HG03575 (cell line): ENCODE data around the gene FBXO11.
A peak's percentile ranks its signal among the peaks of the same experiment; 100 is the strongest.

ENCODE experiments used
- ATAC-seq: cut with Tn5 transposase; IDR thresholded peaks from one replicate; pipeline ENCODE4 v1.9.1; 2021; ENCODE audit not compliant: unreplicated experiment, insufficient number of reproducible peaks, low FRiP score; ENCODE audit errors: extremely low read depth

FBXO11 gene

DNA sequence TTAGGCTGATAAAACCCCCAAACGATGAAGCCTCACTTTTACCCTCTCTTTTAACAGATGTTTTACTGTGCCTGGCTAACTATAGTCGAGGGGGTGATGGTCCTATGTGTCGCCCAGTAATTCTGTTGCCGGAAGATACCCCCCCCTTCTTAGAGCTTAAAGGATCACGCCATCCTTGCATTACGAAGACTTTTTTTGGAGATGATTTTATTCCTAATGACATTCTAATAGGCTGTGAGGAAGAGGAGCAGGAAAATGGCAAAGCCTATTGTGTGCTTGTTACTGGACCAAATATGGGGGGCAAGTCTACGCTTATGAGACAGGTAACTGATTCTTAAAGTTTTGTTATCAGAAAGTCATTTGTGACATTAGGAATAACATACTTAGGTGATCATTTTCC is 102.9 kb downstream of the FBXO11 start:
- ATAC-seq: no peak

DNA sequence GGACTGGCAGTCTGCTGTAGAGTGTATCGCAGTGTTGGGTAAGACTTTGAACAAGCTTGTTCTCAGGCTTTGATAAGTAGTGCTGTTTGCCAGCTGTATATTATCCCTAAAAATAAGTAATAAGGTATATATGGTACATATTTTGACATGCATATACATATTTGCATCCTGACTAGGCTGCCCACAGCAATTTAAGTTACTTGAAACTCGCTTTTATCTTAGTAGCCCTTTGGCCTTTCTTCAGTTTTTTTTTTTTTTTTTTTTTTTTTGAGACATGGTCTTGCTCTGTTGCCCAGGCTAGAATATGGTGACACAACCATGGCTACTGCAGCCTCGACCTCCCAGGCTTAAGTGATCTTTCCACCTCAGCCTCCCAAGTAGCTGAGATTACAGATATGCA is 105.2 kb downstream of the FBXO11 start:
- no peak for ATAC-seq

DNA sequence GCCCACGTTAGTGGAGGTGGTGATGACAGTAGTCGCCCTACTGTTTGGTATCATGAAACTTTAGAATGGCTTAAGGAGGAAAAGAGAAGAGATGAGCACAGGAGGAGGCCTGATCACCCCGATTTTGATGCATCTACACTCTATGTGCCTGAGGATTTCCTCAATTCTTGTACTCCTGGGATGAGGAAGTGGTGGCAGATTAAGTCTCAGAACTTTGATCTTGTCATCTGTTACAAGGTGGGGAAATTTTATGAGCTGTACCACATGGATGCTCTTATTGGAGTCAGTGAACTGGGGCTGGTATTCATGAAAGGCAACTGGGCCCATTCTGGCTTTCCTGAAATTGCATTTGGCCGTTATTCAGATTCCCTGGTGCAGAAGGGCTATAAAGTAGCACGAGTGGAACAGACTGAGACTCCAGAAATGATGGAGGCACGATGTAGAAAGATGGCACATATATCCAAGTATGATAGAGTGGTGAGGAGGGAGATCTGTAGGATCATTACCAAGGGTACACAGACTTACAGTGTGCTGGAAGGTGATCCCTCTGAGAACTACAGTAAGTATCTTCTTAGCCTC is 107.2 kb downstream of the FBXO11 start:
- ATAC-seq: no peak

DNA sequence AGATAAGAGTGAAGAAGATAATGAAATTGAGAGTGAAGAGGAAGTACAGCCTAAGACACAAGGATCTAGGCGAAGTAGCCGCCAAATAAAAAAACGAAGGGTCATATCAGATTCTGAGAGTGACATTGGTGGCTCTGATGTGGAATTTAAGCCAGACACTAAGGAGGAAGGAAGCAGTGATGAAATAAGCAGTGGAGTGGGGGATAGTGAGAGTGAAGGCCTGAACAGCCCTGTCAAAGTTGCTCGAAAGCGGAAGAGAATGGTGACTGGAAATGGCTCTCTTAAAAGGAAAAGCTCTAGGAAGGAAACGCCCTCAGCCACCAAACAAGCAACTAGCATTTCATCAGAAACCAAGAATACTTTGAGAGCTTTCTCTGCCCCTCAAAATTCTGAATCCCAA is 107.7 kb downstream of the FBXO11 start:
- ATAC-seq: no peak

DNA sequence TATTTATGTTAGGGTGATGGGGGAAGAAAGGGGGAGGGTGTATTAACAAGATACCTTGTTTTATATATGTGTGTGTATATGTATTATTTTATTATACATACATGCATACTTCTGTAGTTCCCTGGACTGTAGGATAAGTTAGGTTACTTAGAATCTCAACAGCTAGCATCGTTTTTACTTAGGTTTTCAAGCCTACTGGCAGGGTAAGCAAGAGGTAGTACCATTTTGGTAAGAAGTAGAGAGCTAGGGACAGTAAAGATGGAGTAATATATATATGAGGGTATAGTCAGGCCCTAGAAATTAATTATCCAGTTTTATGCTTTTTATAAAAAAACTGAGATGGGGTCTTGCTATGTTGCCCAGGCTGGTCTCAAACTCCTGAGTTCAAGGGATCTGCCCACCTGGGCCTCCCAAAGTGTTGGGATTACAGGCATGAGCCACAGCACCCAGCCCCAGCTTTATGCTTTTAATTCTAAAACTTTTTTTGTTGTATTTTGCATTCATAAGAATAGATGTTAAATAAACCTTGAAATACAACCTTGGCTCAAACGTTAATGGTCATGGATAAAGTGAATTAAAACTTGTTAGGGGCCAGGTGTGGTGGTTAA is 110.1 kb downstream of the FBXO11 start:
- no peak for ATAC-seq

DNA sequence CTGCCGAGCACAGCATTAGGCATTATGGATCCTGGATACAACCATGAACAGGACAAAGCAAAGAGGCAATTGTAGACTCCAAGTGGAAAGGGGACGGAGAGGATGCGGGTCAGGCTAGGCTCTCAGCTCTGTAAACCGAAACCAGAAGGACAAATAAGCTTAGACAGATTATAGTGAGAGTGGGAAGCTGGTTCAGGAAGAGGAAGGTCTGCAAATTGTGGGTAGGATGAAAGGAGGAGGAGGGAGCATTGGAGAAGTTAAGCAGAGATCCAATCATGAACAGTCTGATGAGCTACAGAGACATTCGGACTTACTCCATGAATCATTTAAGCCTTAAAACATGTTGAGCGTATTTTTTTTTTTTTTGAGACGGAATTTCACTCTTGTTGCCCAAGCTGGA is 120.3 kb downstream of the FBXO11 start:
- no peak for ATAC-seq

DNA sequence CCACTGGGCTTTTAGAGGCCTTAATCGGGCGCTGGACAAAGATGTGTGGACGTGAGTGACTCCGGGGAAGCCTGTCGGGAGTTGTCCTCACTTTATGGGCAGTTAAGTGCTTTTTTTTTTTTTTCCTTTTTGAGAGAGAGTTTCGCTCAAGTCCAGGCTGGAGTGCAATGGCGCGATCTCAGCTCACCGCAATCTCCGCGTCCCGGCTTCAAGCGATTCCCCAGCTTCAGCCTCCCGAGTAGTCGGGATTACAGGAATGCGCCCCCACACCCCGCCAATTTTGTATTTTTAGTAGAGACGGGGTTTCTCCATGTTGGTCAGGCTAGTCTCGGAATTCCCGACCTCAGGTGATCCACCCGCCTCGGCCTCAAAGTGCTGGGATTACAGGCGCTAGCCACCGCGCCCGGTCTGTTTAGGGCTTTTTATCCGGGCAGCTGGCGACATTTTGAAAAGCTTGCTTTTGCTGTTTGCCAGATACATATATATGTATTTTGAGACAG is 121.9 kb downstream of the FBXO11 start:
- no peak for ATAC-seq

DNA sequence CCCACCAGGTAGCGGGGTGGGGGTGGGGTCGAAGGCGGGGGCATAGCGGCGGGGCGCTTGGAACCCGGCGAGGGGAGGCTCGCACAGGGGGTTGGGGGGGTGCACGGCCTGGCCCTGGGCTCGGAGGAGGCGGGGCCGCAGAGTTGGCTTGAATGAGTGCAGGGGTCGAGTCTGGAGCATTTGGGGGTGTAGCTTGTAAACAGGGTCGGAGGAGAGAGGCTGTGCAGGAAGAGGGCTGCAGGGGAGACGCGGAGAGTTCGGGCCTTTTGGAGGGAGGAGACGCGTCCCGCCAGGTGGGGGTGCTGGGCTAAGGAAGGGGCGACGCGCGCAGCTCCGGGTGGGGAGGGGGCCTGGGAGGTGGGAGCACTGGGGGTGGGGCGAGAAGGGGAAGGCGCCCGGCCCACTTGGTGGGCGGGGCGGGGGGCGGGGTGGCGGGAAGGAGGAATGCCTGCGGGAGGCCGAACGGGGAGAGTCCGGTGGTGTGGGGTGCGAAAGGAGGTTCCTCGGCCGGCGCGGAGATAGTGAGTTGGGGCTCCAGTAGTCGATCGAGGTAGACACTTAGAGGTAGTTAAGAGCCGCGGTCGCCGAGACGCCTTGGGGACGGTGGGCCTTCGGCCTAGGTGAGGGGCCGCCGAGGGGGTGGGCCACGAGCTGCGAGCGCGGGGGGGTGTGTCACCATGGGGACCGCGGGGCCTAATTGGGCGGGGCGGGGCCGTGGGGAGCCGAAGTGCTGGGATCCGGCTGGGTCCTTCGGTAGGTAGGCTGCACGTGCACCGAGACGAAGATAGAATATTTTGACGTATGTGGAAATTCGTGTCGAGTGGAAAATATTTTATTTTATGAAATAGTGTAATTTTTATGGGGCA is 122.6 kb downstream of the FBXO11 start:
- no peak for ATAC-seq

DNA sequence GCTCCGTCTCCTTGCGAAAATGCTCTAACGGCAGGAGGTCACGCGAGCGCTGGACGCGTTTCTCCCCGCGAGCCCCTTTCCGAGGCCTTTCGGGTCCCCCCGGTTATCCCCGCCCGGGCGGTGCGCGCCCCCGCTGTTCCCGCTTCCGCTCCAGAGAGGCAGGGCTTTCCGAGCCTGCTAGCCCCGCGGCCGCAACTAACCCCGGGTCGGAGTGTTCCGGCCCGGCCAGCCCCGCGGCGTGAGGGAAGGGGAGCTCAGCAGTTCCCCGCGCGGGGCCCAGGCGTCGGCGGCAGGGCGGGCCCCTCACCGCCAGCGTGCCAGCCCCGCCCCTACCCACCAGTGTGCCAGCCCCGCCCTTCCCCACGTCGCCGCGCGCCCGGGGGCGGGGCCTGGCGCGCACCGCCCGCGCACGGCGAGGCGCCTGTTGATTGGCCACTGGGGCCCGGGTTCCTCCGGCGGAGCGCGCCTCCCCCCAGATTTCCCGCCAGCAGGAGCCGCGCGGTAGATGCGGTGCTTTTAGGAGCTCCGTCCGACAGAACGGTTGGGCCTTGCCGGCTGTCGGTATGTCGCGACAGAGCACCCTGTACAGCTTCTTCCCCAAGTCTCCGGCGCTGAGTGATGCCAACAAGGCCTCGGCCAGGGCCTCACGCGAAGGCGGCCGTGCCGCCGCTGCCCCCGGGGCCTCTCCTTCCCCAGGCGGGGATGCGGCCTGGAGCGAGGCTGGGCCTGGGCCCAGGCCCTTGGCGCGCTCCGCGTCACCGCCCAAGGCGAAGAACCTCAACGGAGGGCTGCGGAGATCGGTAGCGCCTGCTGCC is 123.4 kb downstream of the FBXO11 start, which contains the start of gene MSH6:
TSS of gene MSH6 (plus strand) at position 475 of the 815 bp plus-strand sequence. CDS start at position 564, 89 bp downstream.
- peak; percentile 44 for ATAC-seq

DNA sequence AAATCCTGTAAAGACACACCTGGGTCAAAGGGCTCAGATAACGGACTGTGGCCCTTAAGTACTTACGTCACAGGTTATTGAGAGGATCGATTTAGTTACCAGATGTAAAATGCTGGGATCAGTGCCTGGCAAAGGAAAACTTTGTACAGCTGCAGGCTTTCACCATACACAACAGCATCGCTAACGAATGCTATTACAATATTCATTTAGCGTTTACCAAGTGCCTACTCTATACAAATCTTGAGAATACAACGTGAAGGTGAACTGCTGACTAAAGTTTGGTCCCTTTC is 124.0 kb downstream of the FBXO11 start:
- ATAC-seq: peak; percentile 5

DNA sequence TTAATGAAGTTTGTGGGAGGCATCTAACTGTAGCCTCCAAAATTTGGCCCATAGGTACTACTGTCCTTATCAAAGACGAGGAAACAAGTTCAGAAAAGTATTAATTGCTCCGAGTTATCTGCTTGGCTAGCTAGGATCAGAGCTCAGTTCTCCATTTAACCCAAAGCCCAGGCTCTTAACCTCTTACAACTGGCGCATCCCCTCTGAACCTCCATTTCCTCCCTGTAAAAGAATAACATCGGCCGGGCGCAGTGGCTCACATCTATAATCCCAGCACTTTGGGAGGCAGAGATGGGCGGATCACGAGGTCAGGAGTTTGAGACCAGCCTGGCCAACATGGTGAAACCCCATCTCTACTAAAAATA is 126.9 kb downstream of the FBXO11 start:
- no peak for ATAC-seq

DNA sequence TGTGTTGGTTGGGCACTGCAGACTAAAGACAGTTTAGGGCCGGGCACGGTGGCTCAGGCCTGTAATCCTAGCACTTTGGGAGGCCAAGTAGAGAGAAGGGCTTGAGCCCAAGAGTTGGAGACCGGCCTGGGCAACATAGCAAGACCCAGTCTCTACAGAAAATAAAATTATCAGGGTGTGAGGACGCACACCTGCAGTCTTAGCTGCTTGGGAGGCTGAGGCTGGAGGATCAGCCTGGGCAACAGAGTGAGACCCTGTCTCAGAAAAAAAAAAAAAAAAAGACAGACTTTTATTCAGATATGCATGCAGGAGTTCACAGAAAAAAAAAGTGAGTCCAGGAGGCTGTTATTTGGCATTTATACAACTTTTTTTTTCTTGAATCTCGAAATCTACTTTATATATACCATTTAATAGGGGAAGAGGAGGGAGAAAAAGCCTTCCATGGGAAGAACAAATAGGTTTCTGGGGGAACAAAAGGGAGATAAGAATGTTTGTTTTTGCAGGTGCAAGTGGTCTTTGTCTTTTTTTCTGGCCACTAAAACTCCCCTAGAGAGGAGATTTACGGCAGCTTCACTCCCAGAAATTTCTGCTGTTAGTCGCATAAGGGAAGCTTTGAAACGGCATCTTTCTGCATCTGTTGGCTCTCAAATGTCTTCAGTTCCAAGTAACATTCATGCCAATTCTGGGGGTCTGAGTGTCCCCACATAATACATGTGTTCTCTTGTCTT is 127.4 kb downstream of the FBXO11 start:
- no peak for ATAC-seq

DNA sequence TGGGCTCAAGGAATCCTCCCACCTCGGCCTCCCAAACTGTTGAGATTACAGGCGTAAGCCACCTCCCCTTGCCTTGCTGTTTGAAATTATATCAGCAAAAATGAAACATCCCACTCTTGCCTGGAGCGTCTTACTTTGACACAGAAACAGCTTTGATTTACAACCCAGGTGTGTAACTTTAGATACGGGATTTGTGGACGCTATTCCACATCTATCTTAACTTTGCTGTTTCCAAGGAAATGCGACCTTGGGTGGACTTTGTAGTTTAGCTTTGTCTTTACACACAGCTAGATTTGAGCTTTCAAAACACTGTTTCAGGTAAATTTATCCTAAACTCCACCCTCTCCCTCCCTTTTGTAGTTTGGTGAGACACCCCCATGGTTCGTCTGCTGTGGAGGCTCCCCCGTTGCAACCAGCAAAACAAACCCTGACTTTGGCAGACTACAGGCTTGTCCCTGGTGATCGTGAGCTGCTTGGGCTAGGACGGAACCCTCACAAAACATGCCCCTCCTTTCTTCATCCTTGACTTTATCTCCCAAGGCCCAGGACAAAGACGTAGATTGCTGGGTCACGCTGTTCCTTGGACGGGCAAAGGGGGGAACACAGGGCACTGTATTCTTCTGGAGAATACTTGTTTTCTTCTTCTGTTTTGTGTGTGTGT is 128.9 kb downstream of the FBXO11 start:
- ATAC-seq: no peak

DNA sequence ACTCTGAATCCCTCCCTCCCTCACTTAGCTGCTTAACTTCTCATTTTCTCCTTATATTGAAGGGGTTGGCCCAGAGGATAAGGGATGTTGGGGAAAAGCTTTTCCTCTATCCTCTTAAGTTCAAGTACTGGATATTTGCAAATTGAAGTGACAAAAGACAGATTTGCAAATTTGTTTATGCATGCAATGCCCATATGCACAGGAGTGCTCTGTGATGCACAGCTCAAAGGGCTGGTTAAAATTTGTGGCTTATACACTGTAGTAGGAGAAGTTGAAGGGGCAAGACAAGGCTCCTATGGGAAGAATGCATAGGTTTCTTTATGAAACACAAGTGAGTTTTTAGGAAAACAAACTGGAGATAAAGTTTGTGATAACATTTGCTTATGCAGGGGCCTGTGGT is 131.7 kb downstream of the FBXO11 start:
- ATAC-seq: no peak

DNA sequence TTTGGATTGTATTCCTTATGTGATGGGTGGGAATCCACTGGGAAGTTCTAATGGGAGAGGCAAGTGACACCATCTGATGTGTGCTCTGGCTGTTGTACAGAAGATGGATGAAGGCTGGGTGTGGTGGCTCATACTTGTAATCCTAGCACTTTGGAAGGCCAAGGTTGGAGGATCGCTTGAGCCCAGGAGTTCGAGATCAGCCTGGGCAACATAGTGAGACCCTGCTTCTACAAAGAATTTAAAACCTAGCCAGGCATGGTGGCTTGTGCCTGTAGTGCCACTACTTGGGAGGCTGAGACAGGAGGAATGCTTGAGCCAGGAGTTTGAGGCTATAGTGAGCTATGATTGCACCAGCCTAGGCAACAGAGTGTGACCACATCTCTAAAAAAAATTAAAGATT is 134.0 kb downstream of the FBXO11 start:
- ATAC-seq: no peak

DNA sequence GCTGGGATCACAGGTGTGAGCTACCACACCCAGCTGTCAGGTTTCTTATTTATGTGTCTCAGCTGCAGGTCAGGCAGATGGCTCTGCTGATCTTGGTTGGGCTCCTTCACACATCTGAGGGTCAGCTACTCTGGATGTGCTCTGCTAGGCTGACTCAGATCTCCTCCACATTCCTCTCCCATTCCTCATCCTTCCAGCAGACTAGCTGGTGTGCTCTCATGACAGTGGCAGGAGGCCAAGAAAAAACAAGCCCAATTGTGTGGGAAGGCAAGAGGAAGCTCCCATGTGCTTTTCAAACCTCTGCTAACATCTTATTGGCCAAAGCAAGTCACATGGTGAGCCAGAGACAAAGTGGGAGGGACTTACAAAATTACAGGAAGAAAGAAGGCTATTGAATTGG is 135.1 kb downstream of the FBXO11 start:
- no peak for ATAC-seq

DNA sequence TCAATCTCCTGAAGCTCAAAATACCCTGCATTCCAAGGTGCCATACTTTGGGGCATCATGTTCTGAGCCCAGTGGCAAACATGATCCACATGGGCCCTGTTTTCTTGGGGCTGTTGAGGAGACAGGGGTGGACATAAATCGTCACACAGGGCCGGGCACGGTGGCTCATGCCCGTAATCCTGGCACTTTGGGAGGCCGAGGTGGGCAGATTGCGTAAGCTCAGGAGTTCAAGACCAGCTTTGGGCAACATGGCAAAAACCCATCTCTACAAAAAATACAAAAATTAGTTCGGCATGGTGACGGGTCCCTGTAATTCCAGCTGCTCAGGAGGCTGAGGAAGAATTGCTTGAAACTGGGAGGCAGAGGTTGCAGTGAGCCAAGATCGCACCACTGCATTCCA is 137.0 kb downstream of the FBXO11 start:
- ATAC-seq: no peak

DNA sequence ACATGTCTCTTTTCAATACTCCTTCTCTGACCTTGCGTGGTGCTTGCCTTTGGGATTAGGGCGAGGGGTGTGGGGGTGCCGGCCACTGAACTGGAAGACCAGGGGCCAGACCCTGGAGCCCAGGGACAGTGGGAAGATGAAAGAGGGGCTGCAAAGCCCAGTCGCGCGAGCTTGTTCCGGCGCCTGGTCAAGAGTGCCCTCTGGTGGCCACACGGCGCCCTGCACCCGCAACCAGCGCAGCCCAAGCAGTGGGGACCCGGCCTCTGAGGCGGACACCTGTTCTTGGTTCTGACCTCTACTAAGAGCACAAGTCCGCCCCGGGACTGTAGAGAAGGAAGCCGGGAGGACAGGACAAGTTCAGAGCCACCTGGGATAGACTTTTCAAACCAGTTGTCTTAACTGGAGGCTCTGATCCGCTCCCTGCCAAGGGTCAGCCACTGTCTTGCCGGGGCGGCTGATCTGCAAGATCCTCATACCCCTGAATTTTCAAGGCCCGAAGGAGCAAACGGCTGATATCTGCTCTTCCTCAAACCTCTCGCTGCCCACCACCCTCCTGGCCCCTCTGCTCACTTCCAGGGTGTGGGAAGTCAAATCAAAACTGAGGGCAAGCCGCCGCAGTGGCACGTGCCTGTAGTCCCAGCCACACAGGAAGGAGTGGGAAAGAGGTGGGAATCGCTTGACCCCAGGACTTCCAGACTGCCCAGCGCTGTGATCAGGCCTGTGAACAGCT is 138.3 kb downstream of the FBXO11 start:
- ATAC-seq: no peak
